Measurements from ENCODE around the gene PSMD6.

Gene PSMD6

GRCh38 chr3:64042952-64043351 is 19.7 kb upstream of the PSMD6 start:
- no peak for DNase-seq

GRCh38 chr3:64039981-64040733 is 16.9 kb upstream of the PSMD6 start:
- peak; percentile 63 for DNase-seq

- DNase-seq = no peak
Measured at GRCh38 chr3:64039332-64039731, 16.0 kb upstream of the PSMD6 start.

GRCh38 chr3:64038253-64038767 is 15.0 kb upstream of the PSMD6 start:
- no peak for DNase-seq

- DNase-seq = no peak
Measured at GRCh38 chr3:64037084-64037483, 13.8 kb upstream of the PSMD6 start.

- no peak for DNase-seq
Measured at GRCh38 chr3:64033069-64033468, 9.8 kb upstream of the PSMD6 start.

GRCh38 chr3:64031540-64032508 is 8.5 kb upstream of the PSMD6 start:
- DNase-seq = peak; percentile 51

GRCh38 chr3:64030741-64031140 is 7.4 kb upstream of the PSMD6 start:
- DNase-seq = peak; percentile 61

GRCh38 chr3:64029287-64029686 is 6.0 kb upstream of the PSMD6 start:
- no peak for DNase-seq

- DNase-seq = no peak
Measured at GRCh38 chr3:64028754-64029153, 5.5 kb upstream of the PSMD6 start.

- no peak for DNase-seq
Measured at GRCh38 chr3:64027658-64028057, 4.4 kb upstream of the PSMD6 start.

- DNase-seq = no peak
Measured at GRCh38 chr3:64026346-64026745, 3.1 kb upstream of the PSMD6 start.

GRCh38 chr3:64023861-64024223 is 548 bp upstream of the PSMD6 start:
- no peak for DNase-seq

GRCh38 chr3:64022451-64023186 is 675 bp downstream of the PSMD6 start:
- no peak for DNase-seq

- no peak for DNase-seq
Measured at GRCh38 chr3:64021922-64022321, 1.4 kb downstream of the PSMD6 start.

GRCh38 chr3:64019879-64020278 is 3.4 kb downstream of the PSMD6 start:
- DNase-seq = no peak

- no peak for DNase-seq
Measured at GRCh38 chr3:64019271-64019670, 4.0 kb downstream of the PSMD6 start.

GRCh38 chr3:64016941-64017620 is 6.2 kb downstream of the PSMD6 start:
- no peak for DNase-seq

- DNase-seq = peak; percentile 28
Measured at GRCh38 chr3:64011685-64012084, 11.6 kb downstream of the PSMD6 start.

- DNase-seq = no peak
Measured at GRCh38 chr3:64010199-64010598, 13.1 kb downstream of the PSMD6 start.

- DNase-seq = no peak
Measured at GRCh38 chr3:64009528-64009927, 13.8 kb downstream of the PSMD6 start.

Measured in fibroblast of skin of right biceps (primary cell).